PC-9 (cell line): ENCODE results near the gene SASH1.

Experiments
- EZH2 ChIP-seq: fragments of 200-600 bp; sonication (generic); IDR thresholded peaks from 2 replicates; pipeline ENCODE4 v1.8.0; 2017; ENCODE audit warnings: antibody characterized with exemption, low read depth
- TF ChIP-seq, protein P1 (sequence below): fragments of 200-600 bp; sonication (generic); conservative IDR thresholded peaks from 2 replicates; pipeline ENCODE4 v1.6.1; 2017; ENCODE audit warnings: mixed run types, antibody characterized with exemption, mild to moderate bottlenecking, moderate library complexity

DNA sequence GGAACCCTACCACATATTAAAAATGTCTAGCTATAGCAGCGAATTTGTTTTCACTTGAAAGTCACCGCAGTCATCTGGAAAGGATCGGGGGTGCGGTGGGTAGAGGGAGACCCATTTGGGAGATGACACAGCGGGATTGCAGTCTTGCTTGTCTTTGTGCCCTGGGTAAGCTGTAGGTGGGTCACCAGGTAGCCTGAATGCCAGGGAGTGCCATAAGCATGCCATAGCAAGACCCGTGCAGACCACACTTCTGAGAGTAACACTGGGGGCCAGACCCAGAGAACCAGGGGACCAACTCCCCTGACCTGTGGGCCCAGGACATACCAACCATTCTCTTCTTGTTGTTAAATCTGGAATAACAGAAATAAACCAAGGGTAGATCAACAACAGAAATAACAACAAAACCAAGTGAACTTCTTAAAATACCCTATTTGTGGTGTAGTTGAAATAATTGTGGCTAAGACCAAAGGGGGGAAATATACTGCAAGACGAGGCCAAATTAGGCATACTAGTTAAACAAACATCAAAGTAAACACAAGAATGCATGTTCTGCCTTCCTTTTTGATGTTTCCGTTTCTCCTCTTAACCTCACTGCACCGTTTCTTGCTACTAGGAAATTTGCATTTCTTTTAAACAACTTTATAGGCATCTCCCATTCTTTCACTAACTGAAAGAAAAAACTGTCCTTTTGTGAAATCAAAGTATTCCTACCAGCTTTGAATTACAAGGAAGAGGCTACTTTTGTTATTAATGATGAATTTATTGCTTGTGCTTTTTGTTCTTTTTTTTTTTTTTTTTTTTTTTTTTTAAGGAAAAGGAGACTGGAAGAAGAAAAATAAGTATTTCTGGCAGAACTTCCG, 128.2 kb downstream of the SASH1 start:
- TF ChIP-seq, protein P1, sequence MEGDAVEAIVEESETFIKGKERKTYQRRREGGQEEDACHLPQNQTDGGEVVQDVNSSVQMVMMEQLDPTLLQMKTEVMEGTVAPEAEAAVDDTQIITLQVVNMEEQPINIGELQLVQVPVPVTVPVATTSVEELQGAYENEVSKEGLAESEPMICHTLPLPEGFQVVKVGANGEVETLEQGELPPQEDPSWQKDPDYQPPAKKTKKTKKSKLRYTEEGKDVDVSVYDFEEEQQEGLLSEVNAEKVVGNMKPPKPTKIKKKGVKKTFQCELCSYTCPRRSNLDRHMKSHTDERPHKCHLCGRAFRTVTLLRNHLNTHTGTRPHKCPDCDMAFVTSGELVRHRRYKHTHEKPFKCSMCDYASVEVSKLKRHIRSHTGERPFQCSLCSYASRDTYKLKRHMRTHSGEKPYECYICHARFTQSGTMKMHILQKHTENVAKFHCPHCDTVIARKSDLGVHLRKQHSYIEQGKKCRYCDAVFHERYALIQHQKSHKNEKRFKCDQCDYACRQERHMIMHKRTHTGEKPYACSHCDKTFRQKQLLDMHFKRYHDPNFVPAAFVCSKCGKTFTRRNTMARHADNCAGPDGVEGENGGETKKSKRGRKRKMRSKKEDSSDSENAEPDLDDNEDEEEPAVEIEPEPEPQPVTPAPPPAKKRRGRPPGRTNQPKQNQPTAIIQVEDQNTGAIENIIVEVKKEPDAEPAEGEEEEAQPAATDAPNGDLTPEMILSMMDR: no peak
- no peak for TF ChIP-seq EZH2
